Ishikawa (cell line): ENCODE results near the gene CHST9.

Source experiments
- CEBPB ChIP-seq: IDR thresholded peaks from 2 replicates; pipeline ENCODE4 v1.6.1; 2012
- CREB1 ChIP-seq: IDR thresholded peaks from 2 replicates; pipeline ENCODE4 v1.6.1; 2012; ENCODE audit warnings: low read depth
- EGR1 ChIP-seq: IDR thresholded peaks from 2 replicates; pipeline ENCODE4 v1.6.1; 2012
- EP300 ChIP-seq: IDR thresholded peaks from 2 replicates; pipeline ENCODE4 v1.6.1; 2012; ENCODE audit warnings: borderline replicate concordance
- FOXM1 ChIP-seq: IDR thresholded peaks from 2 replicates; pipeline ENCODE4 v1.6.1; 2012; ENCODE audit warnings: low read depth, borderline replicate concordance
- NFIC ChIP-seq: IDR thresholded peaks from 2 replicates; pipeline ENCODE4 v1.6.1; 2012
- RAD21 ChIP-seq: IDR thresholded peaks from 2 replicates; pipeline ENCODE4 v1.6.1; 2012; ENCODE audit warnings: low read depth
- REST ChIP-seq: IDR thresholded peaks from 2 replicates; pipeline ENCODE4 v1.6.1; 2012; ENCODE audit warnings: low read depth, mild to moderate bottlenecking
- TAF1 ChIP-seq: IDR thresholded peaks from 2 replicates; pipeline ENCODE4 v1.6.1; 2012; ENCODE audit warnings: low read depth, mild to moderate bottlenecking
- TCF12 ChIP-seq: IDR thresholded peaks from 2 replicates; pipeline ENCODE4 v1.6.1; 2012; ENCODE audit warnings: low read depth
- TEAD4 ChIP-seq: IDR thresholded peaks from 2 replicates; pipeline ENCODE4 v1.6.1; 2012
- YY1 ChIP-seq: IDR thresholded peaks from 2 replicates; pipeline ENCODE4 v1.6.1; 2012; ENCODE audit warnings: low read depth
- ZBTB7A ChIP-seq: IDR thresholded peaks from 2 replicates; pipeline ENCODE4 v1.6.1; 2012; ENCODE audit warnings: low read depth
- TF ChIP-seq, protein P1 (sequence below): IDR thresholded peaks from 2 replicates; pipeline ENCODE4 v1.6.1; 2012
- TF ChIP-seq, protein P2 (sequence below): IDR thresholded peaks from 2 replicates; pipeline ENCODE4 v1.6.1; 2012

CHST9 gene

DNA sequence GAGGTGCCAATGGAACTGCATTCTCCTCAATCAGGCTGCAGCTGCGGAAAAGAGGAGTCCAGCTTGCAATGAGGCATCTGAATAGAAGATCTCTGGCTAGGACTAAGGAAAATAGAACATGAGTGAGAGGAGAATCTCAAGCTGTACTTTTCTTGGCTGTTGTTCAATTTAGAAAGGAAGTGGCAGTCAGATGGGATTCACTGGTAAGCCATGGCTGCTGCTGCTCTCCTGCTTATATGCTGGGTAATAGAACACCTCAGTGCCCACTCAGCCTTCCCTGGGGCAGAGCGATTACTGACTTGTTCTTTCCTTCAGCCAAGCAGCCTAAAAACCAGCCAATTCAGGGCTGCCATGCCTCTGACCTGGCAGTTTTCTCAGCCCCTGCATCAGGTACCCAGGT is 17.6 kb upstream of the CHST9 start:
- TF ChIP-seq RAD21 (no peak), ZBTB7A (no peak), TEAD4 (no peak), CEBPB (no peak), CREB1 (no peak), YY1 (no peak), TAF1 (no peak), EP300 (no peak), FOXM1 (no peak), TCF12 (no peak), NFIC (no peak), REST (no peak), EGR1 (no peak)
- TF ChIP-seq, protein P1, sequence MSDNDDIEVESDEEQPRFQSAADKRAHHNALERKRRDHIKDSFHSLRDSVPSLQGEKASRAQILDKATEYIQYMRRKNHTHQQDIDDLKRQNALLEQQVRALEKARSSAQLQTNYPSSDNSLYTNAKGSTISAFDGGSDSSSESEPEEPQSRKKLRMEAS: no peak
- TF ChIP-seq, protein P2, sequence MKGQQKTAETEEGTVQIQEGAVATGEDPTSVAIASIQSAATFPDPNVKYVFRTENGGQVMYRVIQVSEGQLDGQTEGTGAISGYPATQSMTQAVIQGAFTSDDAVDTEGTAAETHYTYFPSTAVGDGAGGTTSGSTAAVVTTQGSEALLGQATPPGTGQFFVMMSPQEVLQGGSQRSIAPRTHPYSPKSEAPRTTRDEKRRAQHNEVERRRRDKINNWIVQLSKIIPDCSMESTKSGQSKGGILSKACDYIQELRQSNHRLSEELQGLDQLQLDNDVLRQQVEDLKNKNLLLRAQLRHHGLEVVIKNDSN: no peak

DNA sequence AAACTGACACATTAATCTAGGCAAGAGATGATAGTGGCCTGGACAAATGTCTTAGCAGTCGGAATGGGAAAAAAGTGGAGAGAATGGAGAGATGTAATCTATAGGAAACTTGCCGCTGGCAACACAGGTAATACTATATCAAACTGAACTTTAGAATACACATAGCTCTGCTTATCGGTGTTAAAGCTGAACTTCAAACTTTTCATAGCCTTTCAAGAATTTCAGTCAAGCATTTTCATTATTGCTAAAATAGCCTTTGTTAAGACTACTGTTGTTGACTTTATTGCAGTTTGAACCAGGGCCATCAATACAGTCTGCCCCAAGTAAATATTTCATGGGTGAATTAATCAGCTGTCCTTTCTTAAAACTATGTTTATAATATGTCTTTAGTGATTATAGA is 12.9 kb upstream of the CHST9 start:
- TF ChIP-seq RAD21 (no peak), CEBPB (no peak), EGR1 (no peak), CREB1 (no peak), TCF12 (no peak), REST (no peak), EP300 (no peak), ZBTB7A (no peak), TEAD4 (no peak), YY1 (no peak), TAF1 (no peak), NFIC (no peak), FOXM1 (no peak)
- TF ChIP-seq, protein P2: no peak
- TF ChIP-seq, protein P1: no peak

DNA sequence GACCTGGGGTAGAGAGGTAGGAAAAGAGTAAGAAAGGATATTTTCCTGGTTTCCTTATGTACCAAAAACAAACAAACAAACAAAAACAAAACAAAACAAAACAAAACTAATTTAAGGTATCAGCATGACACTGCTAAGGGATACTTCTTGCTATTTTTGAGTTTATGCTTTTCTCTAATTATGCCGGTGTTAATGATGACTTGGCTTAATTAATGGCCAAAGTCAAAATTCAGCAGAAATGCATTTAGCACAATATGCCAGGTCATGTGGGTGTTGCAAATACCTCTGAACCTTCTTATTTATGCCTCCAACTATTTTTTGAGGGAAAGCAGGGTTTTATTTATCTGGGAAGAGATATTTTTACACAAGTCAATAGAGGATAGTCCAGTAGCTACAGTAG is 3.2 kb upstream of the CHST9 start:
- TF ChIP-seq TEAD4 (no peak), ZBTB7A (no peak), RAD21 (no peak), CEBPB (no peak), REST (no peak), FOXM1 (no peak), TAF1 (no peak), EGR1 (no peak), YY1 (no peak), EP300 (no peak)
- TF ChIP-seq, protein P1: no peak

DNA sequence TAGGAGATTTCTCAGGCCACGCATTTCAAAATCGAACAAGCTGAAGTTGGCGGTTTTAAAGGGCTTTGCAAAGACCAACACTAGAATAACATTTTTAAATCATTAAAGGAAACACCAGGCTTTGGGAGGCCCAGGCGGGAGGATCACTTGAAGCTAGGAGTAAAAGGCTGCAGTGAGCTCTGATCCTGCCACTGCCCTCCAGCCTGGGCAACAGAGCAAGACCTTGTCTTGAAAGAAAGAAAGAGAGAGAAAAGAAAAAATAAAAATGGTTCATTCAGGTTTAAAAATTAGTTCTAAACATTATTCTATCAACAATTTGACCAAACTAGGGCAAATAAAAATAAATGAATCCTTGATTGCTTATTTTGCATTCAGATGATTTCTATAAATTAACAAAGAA is 789 bp upstream of the CHST9 start:
- TF ChIP-seq CEBPB (no peak), FOXM1 (no peak), TAF1 (no peak), REST (no peak), TEAD4 (no peak), EGR1 (no peak), NFIC (no peak), ZBTB7A (no peak), EP300 (no peak), TCF12 (no peak), YY1 (no peak), CREB1 (no peak), RAD21 (no peak)
- TF ChIP-seq, protein P1: no peak
- TF ChIP-seq, protein P2: no peak
